Stimulated activated CD4-positive, alpha-beta T cell treated with anti-CD3 and anti-CD28 coated beads, Interleukin-12 subunit alpha, Interleukin-12 subunit beta, amount 100 ng/mL, for 48 hours (primary cell): ENCODE data around the gene GFI1.
"Not testable (repeated sequence)": the region's sequence is repeated elsewhere in the genome, so short reads cannot be mapped to it uniquely, and the experiment has no call there.

ENCODE experiments used
- DNase-seq, 3 donors: peaks; one replicate each; pipeline ENCODE4 v3.0.0-alpha.2; 2020; ENCODE audit warnings: low read depth in 2 of 3, low spot score in 1 of 3

GFI1 gene

DNA sequence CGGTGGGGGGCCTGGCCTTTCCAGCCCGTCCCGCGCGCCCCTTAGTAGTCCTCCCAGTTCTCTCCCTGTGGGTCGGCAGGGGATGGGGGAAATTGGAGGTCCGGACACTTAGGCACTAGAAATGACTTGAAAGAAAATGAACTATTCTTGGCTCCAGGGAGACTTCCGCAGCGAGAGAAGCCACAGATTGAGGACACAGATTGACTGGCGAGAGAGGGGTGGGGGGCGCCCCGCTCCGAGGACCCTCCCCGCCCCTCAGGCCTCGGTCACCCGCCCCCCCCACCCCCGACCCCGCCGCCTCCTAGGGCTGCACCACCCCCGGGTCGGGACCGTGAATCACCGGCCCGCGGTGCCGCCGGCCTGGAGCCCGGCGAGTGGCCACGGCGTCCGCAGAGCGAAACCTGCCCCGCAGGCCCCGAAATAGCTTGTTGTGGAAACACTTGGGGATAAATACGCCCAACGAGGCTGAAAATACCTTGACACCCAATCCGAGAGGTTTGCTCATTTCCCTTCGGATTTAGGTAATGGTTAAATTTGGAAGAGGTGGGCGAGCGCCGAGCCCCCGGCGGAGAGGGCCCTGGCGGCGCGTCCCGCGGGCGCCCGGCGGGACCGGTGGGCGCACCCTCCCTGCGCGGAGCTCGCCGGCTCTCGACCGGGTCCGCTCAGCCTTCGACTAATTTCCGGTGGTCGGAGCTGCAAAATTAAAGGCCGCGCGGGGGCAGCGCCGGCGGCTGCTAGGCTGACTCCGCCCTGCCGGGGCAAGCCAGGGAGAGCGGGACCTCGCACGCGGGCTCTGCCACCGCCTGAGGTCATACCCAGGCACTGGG, at the start of gene GFI1:
Gene GFI1 (minus strand): TSS at position 675 of the 827 bp plus-strand sequence. CDS start 3,438 bp downstream, outside the sequence.
- DNase-seq: peak; percentile 59 to 74 (median 74)

DNA sequence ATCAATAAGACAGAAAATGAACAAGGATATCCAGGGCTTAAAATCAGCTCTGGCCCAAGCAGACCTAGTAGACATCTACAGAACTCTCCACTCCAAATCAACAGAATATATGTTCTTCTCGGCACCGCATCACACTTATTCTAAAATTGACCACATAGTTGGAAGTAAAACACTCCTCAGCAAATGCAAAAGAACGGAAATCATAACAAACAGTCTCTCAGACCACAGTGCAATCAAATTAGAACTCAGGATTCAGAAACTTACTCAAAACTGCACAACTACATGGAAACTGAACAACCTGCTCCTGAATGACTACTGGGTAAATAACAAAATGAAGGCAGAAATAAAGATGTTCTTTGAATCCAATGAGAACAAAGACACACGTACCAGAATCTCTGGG, 45.6 kb upstream of the GFI1 start:
- DNase-seq: not testable (repeated sequence)

DNA sequence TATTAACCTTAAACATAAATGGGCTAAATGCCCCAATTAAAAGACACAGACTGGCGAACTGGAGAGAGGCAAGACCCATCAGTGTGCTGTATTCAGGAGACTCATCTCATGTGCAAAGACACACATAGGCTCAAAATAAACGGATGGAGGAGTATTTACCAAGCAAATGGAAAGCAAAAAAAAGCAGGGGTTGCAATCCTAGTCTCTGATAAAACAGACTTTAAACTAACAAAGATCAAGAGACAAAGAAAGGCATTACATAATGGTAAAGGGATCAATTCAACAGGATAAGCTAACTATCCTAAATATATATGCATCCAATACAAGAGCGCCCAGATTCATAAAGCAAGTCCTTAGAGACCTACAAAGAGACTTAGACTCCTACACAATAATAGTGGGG, 45.2 kb upstream of the GFI1 start:
- DNase-seq: not testable (repeated sequence)

DNA sequence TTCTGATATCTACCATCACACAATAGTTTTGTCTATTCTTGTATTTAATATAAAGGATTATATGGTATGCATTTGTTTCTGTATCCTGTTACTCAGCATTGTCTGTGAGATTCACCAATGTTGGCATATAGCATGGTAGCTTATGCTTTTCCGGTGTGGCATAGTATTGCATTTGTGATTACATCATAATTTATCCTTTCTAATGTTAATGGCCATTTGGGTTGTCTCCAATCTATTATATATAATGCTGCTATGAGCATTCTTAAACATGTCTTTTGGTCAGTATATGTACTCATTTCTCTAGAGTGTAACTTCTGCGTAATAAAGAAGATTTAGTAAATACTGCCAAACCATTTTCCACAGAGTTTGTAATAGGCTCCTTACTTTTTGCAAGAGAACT, 40.9 kb upstream of the GFI1 start:
- no peak for DNase-seq

DNA sequence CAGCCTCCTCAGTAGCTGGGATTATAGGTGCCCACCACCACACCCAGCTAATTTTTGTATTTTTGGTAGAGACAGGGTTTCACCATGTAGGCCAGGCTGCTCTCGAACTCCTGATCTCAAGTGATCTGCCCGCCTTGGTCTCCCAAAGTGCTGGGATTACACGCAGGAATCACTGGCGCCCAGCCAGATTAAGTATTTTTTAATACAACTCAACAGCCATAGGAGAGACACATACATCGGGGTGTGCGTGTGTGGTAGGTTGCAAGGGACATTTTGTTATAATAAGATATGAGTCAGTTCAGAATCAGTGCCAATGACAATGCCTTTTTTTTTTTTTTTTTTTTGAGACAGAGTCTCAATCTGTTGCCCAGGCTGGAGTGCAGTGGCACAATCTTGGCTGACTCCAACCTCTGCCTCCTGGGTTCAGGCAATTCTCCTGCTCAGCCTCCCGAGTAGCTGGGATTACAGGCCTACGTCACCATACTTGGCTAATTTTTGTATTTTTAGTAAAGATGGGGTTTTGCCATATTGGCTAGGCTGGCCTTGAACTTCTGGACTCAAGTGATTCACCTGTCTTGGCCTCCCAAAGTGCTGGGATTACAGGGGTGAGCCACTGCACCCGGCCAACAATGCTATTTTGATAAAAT, 38.3 kb upstream of the GFI1 start:
- DNase-seq: not testable (repeated sequence)

DNA sequence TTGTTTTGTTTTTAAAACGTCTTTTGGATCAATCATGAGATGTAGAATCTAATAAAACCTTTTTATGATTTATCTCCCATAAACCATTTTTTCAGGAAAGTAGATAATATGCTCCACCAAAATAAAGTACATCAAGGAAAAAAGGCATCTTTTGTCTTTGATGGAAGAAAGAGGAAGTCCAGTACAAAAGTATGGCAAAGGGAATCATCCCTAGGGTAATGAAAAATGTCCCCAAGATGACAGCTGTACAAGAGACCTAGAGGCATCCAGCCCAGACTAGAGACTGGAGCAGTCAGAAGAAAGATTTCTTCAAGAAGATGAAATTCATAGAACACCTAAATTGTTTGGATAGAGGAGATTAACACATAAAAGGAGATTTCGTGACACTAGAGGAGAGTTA, 32.3 kb upstream of the GFI1 start:
- no peak for DNase-seq

DNA sequence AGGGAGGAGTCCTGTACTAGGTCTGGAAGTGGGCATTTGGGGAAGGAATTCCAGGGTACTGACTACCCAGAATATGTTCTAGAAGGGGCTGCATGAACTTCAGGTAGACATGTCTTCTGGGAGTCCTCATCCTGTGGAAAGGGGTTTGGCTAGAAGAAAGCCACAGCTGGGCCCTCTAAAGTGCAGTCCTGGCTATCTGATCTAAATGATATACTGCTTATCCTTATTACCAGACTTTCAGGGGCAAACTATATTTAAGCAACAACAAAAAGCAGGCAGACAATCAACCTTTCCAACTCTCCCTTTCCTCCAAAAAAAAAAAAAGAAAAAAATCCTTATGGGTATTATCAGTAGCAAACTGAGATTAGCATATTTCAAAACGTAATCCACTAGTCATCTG, 29.8 kb upstream of the GFI1 start:
- DNase-seq: no peak

DNA sequence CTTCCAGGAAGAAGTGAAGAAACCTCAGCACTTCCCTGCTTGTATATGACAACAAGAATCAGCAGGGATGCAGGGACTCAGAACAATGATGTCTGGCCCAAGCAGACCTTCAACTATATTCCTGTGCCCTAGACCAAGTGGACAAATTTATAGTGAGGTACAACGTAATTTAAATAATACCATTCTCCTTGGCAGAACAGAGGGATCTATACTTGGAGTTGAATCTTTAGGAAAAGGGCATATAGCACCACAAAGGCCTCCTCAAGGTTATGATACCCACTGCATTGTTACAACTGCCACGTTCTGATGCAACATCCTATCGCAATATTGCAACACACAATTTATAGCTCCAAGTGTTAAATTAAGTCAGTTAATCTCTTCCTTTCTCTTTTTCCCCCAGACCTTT, 29.1 kb upstream of the GFI1 start:
- no peak for DNase-seq

DNA sequence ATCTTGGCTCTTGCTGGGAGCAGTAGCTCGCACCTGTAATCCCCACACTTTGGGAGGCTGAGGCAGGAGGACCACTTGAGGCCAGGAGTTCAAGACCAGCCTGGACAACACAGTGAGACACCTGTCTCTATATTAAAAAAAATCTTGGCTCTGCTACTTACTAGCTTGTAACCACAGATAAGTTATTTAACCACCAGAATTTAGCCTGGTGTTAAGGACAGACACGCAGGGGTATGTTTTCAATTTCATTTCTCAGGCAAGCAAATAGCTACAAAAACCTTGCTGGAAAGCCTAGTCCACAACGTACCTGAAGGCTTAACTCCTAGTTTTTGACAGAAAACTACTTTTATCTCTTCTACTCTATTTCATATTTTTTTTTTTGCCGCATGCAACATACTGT, 24.8 kb upstream of the GFI1 start:
- no peak for DNase-seq

DNA sequence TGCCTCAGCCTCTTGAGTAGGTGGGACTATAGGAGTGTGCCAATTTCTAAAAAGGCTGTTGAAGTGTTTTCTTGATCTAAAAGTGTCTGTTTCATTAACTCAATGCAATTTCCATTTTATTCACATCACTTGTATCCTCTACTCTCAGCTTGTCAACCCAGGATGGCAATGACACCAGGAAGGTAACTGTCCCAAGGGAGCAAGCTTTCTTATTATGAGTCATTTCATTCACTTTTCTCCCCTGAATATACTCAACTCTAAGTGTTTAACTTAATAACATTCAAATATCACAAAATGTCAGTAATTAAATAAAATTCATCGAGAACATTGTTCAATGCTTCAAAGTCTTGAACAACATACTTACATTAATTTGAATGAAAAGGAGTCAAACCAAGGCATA, 22.9 kb upstream of the GFI1 start:
- no peak for DNase-seq

DNA sequence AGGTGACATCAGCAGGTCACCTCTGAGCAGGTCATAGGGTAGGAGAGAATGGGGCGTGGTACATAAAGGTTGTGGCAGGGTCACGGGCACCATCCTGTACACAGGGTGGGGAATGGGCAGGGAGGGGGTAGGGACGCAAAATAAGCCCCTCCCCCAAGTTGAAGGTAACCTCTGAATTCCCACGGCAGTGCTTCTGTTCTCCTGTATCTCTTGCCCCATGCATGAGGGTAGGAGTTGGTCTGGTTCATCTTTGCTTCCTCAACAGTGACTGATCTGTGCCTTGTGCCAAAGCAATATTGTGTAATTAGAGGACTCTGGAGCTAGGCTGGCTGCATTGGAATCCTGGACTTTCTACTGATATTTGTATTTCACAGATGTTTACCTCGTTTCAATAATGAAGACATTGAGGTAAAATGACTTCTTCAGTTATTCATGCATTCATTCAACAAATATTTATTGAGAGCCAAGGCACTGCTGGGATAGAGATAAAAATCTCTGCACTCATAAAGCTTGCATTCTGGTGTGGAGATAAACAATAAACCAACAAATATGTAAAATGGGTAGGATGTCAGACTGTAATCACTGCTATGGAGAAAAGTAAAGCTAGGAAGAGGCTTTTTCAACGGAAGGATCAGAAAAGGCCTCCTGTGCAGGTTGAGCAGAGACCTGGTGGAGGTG, 18.4 kb upstream of the GFI1 start:
- DNase-seq: no peak

DNA sequence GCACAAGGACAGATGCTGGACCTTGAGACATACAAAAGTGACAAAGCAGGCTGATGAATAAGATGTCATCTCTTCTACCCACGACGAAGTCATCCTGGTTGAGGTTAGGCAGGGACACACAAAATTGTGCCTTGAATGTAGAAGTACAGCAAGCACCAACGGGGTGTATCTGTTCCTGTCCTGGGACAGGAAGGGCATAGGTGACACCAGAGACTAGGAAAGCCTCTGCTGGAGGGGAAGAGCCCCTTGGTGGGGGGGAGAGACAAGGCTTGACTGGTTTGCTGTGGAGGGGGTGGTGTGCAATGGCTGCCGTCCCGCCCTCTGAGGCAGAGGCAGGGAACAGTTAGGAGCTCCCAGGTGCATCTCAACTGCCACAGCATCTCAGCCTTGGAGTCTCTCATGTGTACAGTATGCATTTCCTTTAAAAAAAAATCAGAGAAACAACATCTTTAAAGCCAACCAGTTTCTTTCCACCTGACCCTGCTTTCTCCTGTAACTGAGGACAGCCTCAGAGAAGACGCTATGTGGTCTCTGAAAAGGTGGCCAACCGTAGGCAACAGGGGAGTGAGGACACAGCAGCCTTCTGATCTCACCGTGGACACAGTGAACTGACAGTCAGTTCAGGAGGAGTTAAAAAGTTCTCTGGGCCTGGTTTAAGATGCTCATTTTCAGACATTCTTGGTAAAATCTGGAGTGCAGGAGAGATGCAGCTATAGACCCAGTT, 17.7 kb upstream of the GFI1 start:
- no peak for DNase-seq

DNA sequence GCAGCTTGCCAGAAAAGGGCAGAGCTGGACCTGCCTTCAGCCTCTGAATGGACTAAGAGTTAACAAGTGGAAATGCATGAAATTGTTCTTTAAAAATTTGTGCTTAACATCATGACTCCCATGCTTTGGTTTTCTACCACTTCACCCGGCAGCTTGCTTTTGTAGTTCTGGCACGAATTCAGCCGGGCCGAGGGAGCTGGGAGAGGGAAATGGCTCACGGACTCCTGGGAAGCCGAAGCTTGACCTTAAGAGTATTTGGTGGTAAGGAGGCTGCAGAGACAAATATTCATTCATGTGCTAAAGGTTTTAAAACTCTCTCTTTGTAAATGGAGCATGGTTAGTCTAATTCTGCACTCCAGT, 17.2 kb upstream of the GFI1 start:
- DNase-seq: no peak

DNA sequence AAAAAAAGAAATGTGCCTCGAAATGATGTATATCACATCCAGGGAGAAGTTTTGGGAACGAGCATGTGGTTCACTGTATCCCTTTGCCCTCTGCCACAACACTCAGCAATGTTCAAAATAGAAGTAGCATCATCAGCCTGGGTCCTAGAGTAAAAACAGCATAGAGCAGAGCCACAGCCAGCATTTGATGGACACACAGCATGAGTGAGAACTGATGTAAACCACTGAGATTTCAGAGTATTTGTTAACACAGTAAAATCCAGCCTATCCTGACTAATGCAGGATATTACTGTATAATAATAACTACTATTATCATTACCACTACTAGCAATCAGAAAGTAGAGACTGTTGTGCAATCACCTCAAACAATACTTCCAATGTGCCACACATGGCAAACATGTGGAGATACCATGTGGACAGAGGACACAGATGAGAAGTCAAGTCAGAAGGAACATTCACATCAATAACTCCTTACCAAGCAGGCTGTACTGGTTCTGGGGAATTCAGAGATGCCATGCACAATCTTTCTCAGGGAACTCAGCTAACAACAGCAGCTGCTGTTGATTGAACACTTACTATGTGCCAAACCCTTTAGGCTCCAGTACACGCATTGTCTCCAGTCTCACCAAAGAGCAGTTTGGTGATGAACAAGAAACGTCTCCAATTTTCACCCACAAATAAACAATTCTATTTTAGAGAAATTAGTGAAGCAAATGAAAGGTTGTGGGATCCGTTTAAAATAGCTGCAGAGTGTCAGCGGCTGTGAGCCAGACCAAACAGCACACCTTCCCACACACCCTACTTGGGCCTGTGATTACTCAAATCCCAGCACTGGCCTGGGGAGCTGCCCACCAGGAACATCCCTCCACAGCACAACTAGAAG, 16.6 kb upstream of the GFI1 start:
- DNase-seq: no peak

DNA sequence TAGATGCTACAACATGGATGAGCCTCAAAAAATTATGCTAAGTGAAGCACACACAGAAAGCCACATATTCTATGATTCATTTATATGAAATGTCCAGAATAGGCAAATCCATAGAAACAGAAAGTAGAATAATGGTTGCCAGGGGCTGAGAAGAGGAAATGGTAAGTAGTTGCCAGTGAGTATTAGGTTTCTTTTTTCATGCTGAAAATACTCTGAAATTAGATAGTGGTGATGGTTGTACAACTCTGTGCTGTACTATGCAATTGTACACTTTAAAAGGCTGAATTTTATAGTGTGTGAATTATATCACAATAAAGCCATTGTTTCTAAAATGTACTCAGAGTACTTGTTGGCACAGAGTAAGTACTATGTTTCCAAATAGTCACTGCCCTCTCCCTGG, 15.5 kb upstream of the GFI1 start:
- no peak for DNase-seq

DNA sequence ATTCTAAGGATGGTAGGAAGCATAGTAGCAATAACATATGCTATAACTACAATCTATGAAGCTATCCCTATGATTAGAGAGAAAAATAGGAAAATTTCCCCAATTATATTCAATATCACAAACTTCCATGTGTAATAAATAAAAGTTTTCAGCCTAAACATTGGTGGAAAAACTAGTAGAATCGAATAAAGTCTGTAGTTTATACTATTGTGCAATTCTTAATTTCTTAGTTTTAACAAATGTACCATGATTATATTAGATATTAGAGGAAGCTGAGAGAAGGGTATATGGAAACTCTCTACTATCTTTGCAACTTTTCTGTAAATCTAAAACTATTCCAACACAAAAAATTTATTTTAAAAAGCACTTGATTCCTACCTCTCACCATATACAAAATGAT, 13.8 kb upstream of the GFI1 start:
- DNase-seq: no peak

DNA sequence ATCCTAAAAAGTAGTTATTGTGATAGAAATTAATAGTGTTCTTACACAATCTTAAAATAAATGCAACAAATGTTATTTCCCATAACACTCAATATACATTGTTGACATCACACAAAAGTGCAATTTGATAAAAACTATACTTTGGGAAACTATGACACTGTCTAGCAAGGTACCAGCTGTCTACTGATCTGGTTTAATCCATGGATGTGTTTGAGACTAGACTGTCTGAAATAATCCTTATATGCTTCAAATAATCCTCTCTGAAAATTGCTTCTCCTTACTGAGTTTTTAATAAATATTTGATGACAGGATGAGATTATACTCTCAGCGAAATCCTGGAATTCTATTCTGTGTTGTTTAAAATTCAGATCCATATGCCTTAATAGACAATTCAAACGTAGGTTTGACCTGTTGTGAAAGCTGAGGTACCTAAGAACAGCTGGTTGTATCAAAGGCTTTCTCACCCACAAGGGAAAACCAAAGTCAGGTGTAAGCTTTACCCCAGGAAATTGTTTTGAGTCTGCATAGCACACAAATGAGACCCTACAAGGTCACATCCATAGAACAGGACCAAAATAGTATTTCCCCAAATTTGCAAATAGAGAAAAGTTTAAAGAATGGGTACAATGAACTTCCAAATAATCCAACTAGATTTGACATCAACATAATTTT, 8.8 kb upstream of the GFI1 start:
- DNase-seq: no peak

DNA sequence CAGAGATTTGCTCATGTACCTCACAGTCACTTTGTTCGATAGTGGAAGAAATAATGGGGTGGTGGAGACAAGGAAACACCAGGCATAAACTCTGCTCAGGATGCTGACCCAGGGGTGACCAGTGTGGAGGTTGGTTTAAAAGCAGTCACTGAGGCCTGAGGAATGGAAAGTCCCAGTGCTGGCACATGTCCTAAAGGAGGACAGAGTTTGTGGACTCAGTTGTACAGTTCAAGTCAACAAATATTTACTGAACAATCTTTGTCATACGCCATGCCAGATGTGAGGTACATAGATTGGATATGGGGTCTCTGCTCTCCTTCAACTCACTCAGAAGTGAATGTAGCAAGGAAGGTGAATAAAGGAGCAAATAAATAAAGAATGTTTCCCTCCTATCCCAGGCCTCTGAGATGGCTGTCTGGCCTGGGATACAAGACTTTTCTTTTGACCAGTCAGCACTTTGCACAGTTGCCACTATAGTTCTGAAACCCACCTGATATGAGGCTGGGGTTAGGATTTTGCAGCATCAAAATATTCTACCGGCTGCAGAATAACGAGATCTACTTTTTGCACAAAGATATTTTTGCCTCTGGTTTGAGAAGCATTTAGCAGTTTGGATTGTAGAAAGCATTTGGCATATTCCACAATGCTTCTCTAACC, 7.9 kb upstream of the GFI1 start:
- DNase-seq: no peak

DNA sequence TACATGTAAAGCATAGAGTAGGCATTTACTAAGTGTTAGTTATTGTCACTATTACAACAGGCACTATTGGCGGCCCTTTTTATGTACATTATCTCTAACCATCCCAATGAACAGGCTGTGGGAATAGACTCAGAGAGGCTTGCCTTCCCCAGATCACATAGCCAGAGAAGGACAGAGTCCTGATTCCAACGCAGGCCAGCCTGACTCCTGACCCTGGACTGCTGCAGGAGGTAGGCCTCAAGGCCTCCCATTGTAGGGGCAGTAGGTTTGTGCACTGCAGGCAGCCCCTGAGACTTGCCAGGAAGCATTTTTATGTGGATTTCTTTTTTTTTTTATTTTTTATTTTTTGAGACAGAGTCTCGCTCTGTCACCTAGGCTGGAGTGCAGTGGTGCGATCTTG, 6.4 kb upstream of the GFI1 start:
- no peak for DNase-seq

DNA sequence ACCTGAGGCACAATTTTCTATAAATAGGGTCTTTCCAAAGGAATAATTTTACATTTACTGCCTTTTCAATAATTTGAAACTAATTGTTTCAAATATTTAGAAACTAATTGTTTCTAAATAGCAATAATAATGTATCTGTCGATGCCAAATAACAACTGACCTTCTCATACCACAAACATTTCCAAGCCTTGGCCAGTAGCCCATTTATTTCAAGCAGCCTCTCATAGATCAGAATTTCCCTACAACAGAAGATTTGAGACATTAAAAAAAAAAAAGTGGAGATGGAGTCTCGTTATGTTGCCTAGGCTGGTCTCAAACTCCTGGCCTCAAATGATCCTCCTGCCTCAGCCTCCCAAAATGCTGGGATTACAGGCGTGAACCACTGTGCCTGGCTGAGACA, 2.1 kb upstream of the GFI1 start:
- DNase-seq: no peak
